ENCODE results near the gene OR52D1. TPM values are rescaled to one million over a fixed set of nuclear protein-coding genes. Genes with fewer than 3 reads are reported as not detected.

Gene OR52D1
- total and polyA plus RNA-seq, 2 of the 13 experiments (the other 11 are each of a cell fraction or from before 2014, with no cell fraction given) = not detected

- Histone ChIP-seq H3K27me3 (ENCODE audit: control insufficient read depth in 1 of 2, insufficient read depth in 2 of 2, low read length in 2 of 2) (0 out of 5 replicates have a peak, but pooled peaks cover 0 to 9% of the 10 kb centered on the region in 2 experiments), H4K20me1 (ENCODE audit: insufficient read depth, low read length) (no peaks in the 10 kb centered on the region), H3K79me2 (ENCODE audit: insufficient read depth, low read length) (no peaks in the 10 kb centered on the region), H3K4me1 (ENCODE audit: insufficient read depth, low read length) (no peaks in the 10 kb centered on the region), H3K9me3 (ENCODE audit: low read length) (no peaks in the 10 kb centered on the region), H3K36me3 (replicated peaks in 1 of 2; ENCODE audit: control insufficient read depth in 1 of 2, insufficient read depth in 2 of 2, low read length in 2 of 2) (no peaks in the 10 kb centered on the region), H3K9ac (ENCODE audit: insufficient read depth, low read depth, low read length) (no peak overlapping the region), H3K4me2 (ENCODE audit: low read depth, low read length) (no peak overlapping the region), H3K4me3 (replicated peaks in 1 of 3; ENCODE audit: insufficient read depth in 1 of 3, low read depth in 2 of 3, low read length in 3 of 3) (no peak overlapping the region), H3K27ac (ENCODE audit: extremely low read length, insufficient read depth, low read length) (no peak overlapping the region), H2AFZ (ENCODE audit: low read length) (no peak overlapping the region)
- ChIA-PET CTCF (ENCODE audit: low intra/inter-chr PET ratio, low total read pairs) (no interaction called here), POLR2A (no interaction called here)
- BruUV-seq (replicated peaks) = no TSS peak
- in situ Hi-C loops (cut with HindIII; ENCODE audit: extremely low pct_ligation_motif_present, low pct_unique_long_range_greater_than_20kb) (no loop called here), intact Hi-C loops (cut with micrococcal nuclease; ENCODE audit: unreplicated experiment) (loop anchor here (10.0 kb wide), 1 partner anchor 881 kb away; no protein-coding TSS in a partner anchor)
- DNase-seq (ENCODE audit: low spot score) = no peak
- FAIRE-seq = no peak
- TF ChIP-seq FOXA3 (CRISPR knock-in tag; IDR thresholded peaks at IDR 0.05) (no peak), SP140L (CRISPR knock-in tag; IDR thresholded peaks at IDR 0.05; ENCODE audit: borderline replicate concordance) (no peak), MAFF (IDR thresholded peaks at IDR 0.05; ENCODE audit: low read depth, low read length) (0 out of 2 replicates have a peak, but pooled peaks have one; percentile 28), MAFK (conservative IDR thresholded peaks at IDR 0.05 in 1 of 2, IDR thresholded peaks at IDR 0.05 in 1 of 2; ENCODE audit: low read length in 2 of 2) (peak; percentile 36 to 51), DR1 (CRISPR knock-in tag; IDR thresholded peaks at IDR 0.05) (no peak), ZBTB43 (CRISPR knock-in tag; conservative IDR thresholded peaks at IDR 0.05) (no peak), CSRNP1 (CRISPR knock-in tag; IDR thresholded peaks at IDR 0.05) (no peak)
- no peak for ATAC-seq
Measured at GRCh38 chr11:5473921-5474320, 14.6 kb upstream of the OR52D1 start.

Data from HepG2 (cell line).